Right cardiac atrium (tissue), 5 donors: ENCODE data around the gene UBE2L5. TPM values are rescaled to one million over a fixed set of nuclear protein-coding genes. Genes with fewer than 3 reads are reported as not detected.

Experiments used
- ATAC-seq, 2 donors: fragments of 200-7000 bp; cut with Tn5 transposase; one replicate each; pipeline versions ENCODE4 v1.8.0 to v1.9.1; 2020; ENCODE audit warnings: moderate library complexity in 2 of 2, mild to moderate bottlenecking in 1 of 2
- DNase-seq, 3 donors: peaks; one replicate each; pipeline ENCODE4 v3.0.0-alpha.2; 2020
- H3K27ac ChIP-seq: one replicate; pipeline ENCODE4 v1.5.1; 2013; ENCODE audit warnings: mild to moderate bottlenecking, low read length, control low read depth, moderate library complexity
- H3K27me3 ChIP-seq: one replicate; pipeline ENCODE4 v1.6.1; 2013; ENCODE audit not compliant: control insufficient read depth, insufficient read depth
- H3K4me1 ChIP-seq: one replicate; pipeline ENCODE4 v1.6.1; 2013; ENCODE audit warnings: low read length; ENCODE audit not compliant: control insufficient read depth, insufficient read depth
- H3K4me3 ChIP-seq: one replicate; pipeline ENCODE4 v1.5.1; 2013; ENCODE audit warnings: low read length, control low read depth
- H3K9me3 ChIP-seq: one replicate; pipeline ENCODE4 v1.6.1; 2013; ENCODE audit warnings: low read length; ENCODE audit not compliant: control insufficient read depth
- WGBS: extraction: QIAGEN DNeasy Blood & Tissue Kit; methylation state at CpG from one replicate; pipeline ENCODE4 v1.1.7; 2013; 5-methylcytosine and 5-hydroxymethylcytosine counted together
- intact Hi-C, 4 donors: fragments of 100-400 bp; cut with DNase I; formaldehyde crosslinking; loops; one replicate each; pipeline versions ENCODE4 v1.11.0 to v1.14.0; 2022 to 2023
- polyA plus RNA-seq: library from polyadenylated mRNA; stranded (reverse); fragments of 200-250 nt; gene quantifications from one replicate; pipeline ENCODE4 v1.2.3, GENCODE V29; 2013
- total RNA-seq, 4 donors: library from RNA; stranded (reverse); fragmentation: NEBNext Ultra II Directional; extraction: Animal tissue kit (Norgen Biotek cat#: 25700); gene quantifications; one replicate each; pipeline ENCODE4 v1.2.1, GENCODE V29; 2021
- donor health status: healthy with polysubstance abuse.
- donor health status: DM: no; HTN: yes; CAD: no.
- donor health status: DM: no; HTN: no; CAD: no.
- donor health status: DM: no; HTN: yes; CAD: no; lungs with severe emphysema.
- donor health status: DM: yes; HTN: yes; CAD: no.

The UBE2L5 gene
- total and polyA plus RNA-seq, 5 donors = not detected

DNA sequence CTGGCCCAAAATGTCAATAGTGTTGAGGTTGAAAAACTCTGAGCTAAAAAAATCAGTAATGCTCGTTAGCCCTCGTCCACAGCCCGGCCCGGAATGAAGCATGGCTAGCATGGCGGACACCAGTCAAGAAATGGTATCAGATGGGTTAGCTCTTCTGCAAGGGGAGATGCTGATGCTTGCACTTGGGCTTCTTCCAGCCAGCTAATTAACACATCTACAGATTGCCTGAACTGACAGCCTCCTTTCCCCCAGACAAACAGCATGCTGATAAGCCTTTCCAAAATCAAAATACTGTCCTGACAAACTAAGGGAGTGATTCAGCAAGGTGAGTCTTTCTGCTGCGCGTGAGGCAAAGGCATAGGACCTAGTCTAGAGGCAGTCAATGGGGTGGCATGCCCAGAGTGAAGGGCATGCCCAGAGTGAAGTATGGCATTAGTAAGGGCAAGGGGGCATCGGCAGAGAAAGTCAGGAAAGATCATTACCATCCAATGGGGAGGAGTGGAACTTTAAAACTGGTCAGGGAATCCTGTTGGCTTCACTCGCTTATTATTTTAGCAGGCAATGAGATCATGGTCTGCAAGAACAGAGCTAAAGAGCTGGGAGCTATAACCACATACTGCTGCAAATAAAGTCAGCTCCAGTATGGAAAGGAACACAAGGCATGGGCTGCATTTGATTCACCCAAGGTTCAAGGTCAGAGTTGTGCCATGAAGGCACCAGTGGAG lies 30.2 kb upstream of the UBE2L5 start:
- H3K4me3 ChIP-seq = no peak overlapping the region
- intact Hi-C loops = no loop called here
- 85% methylated on average over 9 of the region's 9 CpGs for WGBS

GRCh38 chr13:30392681-30393045 lies 29.6 kb upstream of the UBE2L5 start:
- WGBS = 56% methylated on average over 5 of the region's 5 CpGs
- no peak overlapping the region for H3K4me3 ChIP-seq
- ATAC-seq (no peak), DNase-seq (no peak)
- H3K9me3 ChIP-seq = no peaks in the 10 kb centered on the region
- intact Hi-C loops = no loop called here
- H3K27ac ChIP-seq = no peak overlapping the region
- H3K27me3 ChIP-seq = no peaks in the 10 kb centered on the region
- no peaks in the 10 kb centered on the region for H3K4me1 ChIP-seq

More for the DNA sequence above, 30.2 kb upstream of the UBE2L5 start:
- no peaks in the 10 kb centered on the region for H3K4me1 ChIP-seq
- H3K27me3 ChIP-seq = no peaks in the 10 kb centered on the region
- DNase-seq (no peak), ATAC-seq (no peak)
- H3K9me3 ChIP-seq = no peaks in the 10 kb centered on the region
- H3K27ac ChIP-seq = no peak overlapping the region

DNA sequence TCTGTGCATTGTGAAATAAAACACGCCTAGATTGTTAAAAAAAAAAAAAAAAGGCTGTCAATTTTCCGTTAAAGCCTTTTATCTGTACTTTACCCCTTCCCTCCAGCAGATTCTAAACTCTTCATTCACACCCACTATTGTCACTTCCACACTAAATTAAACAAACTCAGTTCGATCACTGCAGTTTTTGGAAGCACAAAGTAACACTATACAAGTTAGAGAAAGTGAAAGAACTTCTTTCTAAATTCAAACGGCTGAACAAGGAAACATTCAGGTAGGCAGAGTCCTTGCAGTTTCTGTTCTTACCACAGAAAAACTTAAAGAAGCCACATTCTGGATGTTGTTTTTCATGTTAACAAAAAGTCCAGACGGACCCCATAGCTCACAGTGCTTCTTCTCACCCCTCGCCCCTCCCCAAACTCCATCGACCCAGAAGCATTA lies 27.5 kb upstream of the UBE2L5 start:
- no peak for DNase-seq
- intact Hi-C loops = no loop called here

GRCh38 chr13:30395192-30396158 lies 26.8 kb upstream of the UBE2L5 start:
- ATAC-seq (peak; percentile 88 to 92), DNase-seq (peak; percentile 93 to 96 (median 94))
- Histone ChIP-seq H3K9me3 (no peaks in the 10 kb centered on the region), H3K4me3 (peak overlapping the region; percentile 72), H3K27me3 (no peaks in the 10 kb centered on the region), H3K27ac (peak overlapping the region; percentile 66), H3K4me1 (no peaks in the 10 kb centered on the region)
- intact Hi-C loops = no loop called here
- WGBS = 2% methylated on average over 19 of the region's 19 CpGs

More for the DNA sequence above, 27.5 kb upstream of the UBE2L5 start:
- peak overlapping the region; percentile 66 for H3K27ac ChIP-seq
- ATAC-seq = no peak
- peak overlapping the region; percentile 72 for H3K4me3 ChIP-seq
- H3K27me3 ChIP-seq = no peaks in the 10 kb centered on the region
- WGBS = under 1% methylated on average over 7 of the region's 7 CpGs
- H3K9me3 ChIP-seq = no peaks in the 10 kb centered on the region
- H3K4me1 ChIP-seq = no peaks in the 10 kb centered on the region

GRCh38 chr13:30396434-30397075 lies 25.7 kb upstream of the UBE2L5 start:
- DNase-seq (no peak), ATAC-seq (peak in 1 of 2 donors; percentile 26)
- WGBS = 76% methylated on average over 8 of the region's 8 CpGs
- intact Hi-C loops = no loop called here
- H3K4me1 ChIP-seq = no peaks in the 10 kb centered on the region
- no peaks in the 10 kb centered on the region for H3K9me3 ChIP-seq
- no peak overlapping the region for H3K27ac ChIP-seq
- H3K27me3 ChIP-seq = no peaks in the 10 kb centered on the region
- H3K4me3 ChIP-seq = no peak overlapping the region

DNA sequence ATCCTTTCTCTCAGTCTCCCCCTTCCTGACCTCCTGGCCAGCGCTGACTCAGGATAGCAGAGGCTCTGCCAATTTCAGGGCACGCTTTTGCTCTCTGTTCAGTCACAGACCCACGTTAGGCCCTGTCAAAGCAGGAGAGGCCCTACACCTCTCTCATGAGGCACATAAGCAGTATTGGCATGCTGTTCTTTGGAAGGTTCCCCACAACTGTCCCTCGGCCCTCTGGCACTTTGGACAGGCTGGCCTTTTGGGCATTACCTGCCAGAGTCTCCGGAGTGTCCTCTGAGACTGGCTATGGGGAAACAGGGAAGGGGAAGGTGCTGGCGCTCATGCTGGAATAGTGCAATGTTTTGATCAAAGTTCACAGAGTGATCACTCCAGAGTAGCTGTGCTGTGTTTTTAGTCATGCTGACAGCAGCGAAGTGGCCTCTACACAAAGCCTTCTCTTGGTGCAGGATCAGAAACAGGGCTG lies 23.7 kb upstream of the UBE2L5 start:
- no peak overlapping the region for H3K27ac ChIP-seq
- ATAC-seq = no peak
- no peaks in the 10 kb centered on the region for H3K9me3 ChIP-seq
- H3K4me3 ChIP-seq = no peak overlapping the region
- WGBS = 70% methylated on average over 7 of the region's 7 CpGs
- H3K4me1 ChIP-seq = no peaks in the 10 kb centered on the region
- DNase-seq = peak in 1 of 3 donors; percentile 20
- H3K27me3 ChIP-seq = no peaks in the 10 kb centered on the region
- intact Hi-C loops = no loop called here

- Histone ChIP-seq H3K9me3 (no peaks in the 10 kb centered on the region), H3K27ac (no peak overlapping the region), H3K4me3 (no peak overlapping the region), H3K4me1 (no peaks in the 10 kb centered on the region), H3K27me3 (no peaks in the 10 kb centered on the region)
- intact Hi-C loops = loop anchor here in 3 of 4 donors (10.0 kb wide), 2 partner anchors 64 to 76 kb away; partner anchors contain the start of gene HMGB1 (in 2 of the 3)
- DNase-seq = no peak
- ATAC-seq = no peak
- over 99% methylated on average over 2 of the region's 2 CpGs for WGBS
Measured at GRCh38 chr13:30400376-30400775, 21.9 kb upstream of the UBE2L5 start.

DNA sequence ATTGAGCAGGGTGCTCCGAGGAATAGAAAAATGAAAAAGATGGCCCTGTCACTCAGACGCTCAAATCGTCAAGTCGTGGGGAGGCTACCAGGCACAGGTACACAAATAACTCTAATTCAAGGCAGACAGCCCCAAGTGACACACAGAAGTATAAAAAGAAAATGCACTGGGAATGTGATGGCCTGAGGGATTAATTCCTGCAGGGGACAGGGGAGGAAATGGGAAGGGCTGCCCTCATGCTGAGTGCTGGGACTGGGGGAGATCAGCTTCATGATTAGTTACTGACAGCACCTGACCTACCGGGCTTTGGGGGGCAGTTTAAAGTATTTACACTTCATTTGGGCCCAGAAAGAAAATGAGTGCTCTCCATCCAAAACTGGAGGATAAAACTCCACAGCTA lies 20.9 kb upstream of the UBE2L5 start:
- ATAC-seq = no peak
- Histone ChIP-seq H3K4me3 (no peak overlapping the region), H3K9me3 (no peaks in the 10 kb centered on the region), H3K4me1 (no peaks in the 10 kb centered on the region), H3K27me3 (no peaks in the 10 kb centered on the region), H3K27ac (no peak overlapping the region)
- intact Hi-C loops = loop anchor here in 3 of 4 donors (10.0 kb wide), 2 partner anchors 63 to 77 kb away; partner anchors contain the start of gene HMGB1 (in 2 of the 3)
- no peak for DNase-seq
- 91% methylated on average over 5 of the region's 5 CpGs for whole genome bisulfite sequencing

- H3K4me3 ChIP-seq = no peak overlapping the region
- no peaks in the 10 kb centered on the region for H3K27me3 ChIP-seq
- intact Hi-C loops = loop anchor here in 3 of 4 donors (10.0 kb wide), 2 partner anchors 61 to 79 kb away; partner anchors contain the start of gene HMGB1 (in 2 of the 3)
- H3K9me3 ChIP-seq = no peaks in the 10 kb centered on the region
- ATAC-seq (no peak), DNase-seq (no peak)
- WGBS = 84% methylated on average over 6 of the region's 6 CpGs
- H3K4me1 ChIP-seq = no peaks in the 10 kb centered on the region
- no peak overlapping the region for H3K27ac ChIP-seq
Measured at GRCh38 chr13:30403456-30403855, 18.8 kb upstream of the UBE2L5 start.

DNA sequence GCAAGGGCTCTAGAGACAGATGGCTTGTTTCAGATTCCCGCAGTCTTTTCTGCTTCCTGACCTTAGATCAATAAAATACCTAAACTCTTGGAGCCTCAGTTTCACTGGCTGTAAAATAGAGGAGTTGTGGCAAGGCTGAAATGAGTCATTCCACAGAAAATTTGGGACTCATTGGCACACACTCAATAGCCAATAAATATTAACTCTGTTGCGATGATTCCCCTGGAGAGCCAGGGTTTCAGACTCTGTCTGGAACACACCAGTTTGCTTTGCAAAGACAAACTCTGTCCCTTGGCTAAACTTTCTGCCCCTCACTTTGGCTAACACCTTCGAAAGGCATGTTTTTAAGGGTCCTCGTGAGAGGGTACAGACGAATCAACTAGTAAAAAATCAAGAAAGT lies 18.1 kb upstream of the UBE2L5 start:
- no peak overlapping the region for H3K4me3 ChIP-seq
- no peak for DNase-seq
- WGBS = 61% methylated on average over 5 of the region's 5 CpGs
- no peak overlapping the region for H3K27ac ChIP-seq
- no peak for ATAC-seq
- intact Hi-C loops = loop anchor here in 3 of 4 donors (10.0 kb wide), 2 partner anchors 61 to 79 kb away; partner anchors contain the start of gene HMGB1 (in 2 of the 3)
- H3K4me1 ChIP-seq = no peaks in the 10 kb centered on the region
- no peaks in the 10 kb centered on the region for H3K9me3 ChIP-seq
- H3K27me3 ChIP-seq = no peaks in the 10 kb centered on the region
